ENCODE results near the gene SASH1.

GRCh38 chr6:148595550-148595949 is 252.9 kb downstream of the SASH1 start:
- TF ChIP-seq CTCF (tag by site-specific recombination; IDR thresholded peaks at IDR 0.05): no peak
- no peak for TF ChIP-seq ZNF366 (tag by site-specific recombination; conservative IDR thresholded peaks at IDR 0.05)
- TF ChIP-seq KLF16 (tag by site-specific recombination; IDR thresholded peaks at IDR 0.05): no peak
- no peak for TF ChIP-seq ZNF549 (tag by site-specific recombination; IDR thresholded peaks at IDR 0.05)
- no peak for TF ChIP-seq ZNF837 (tag by site-specific recombination; IDR thresholded peaks at IDR 0.05)
- no peak for TF ChIP-seq ZBTB1 (tag by site-specific recombination; IDR thresholded peaks at IDR 0.05)
- TF ChIP-seq ZNF768 (tag by site-specific recombination; IDR thresholded peaks at IDR 0.05): no peak
- TF ChIP-seq ZNF692 (tag by site-specific recombination; IDR thresholded peaks at IDR 0.05): no peak
- no peak for TF ChIP-seq REST (tag by site-specific recombination; IDR thresholded peaks at IDR 0.05)
- TF ChIP-seq ZNF404 (tag by site-specific recombination; IDR thresholded peaks at IDR 0.05): no peak
- no peak for TF ChIP-seq ZNF18 (tag by site-specific recombination; IDR thresholded peaks at IDR 0.05)

Data from HEK293 (cell line).